CD4-positive, alpha-beta T cell treated with Interleukin-12 subunit alpha and Interleukin-12 subunit beta, for 1 hour (primary cell): ENCODE data around the gene CELF4.
A peak's percentile ranks its signal among the peaks of the same experiment; 100 is the strongest.

Source experiments
- DNase-seq: peaks from one replicate; pipeline ENCODE4 v3.0.0-alpha.2; 2020

The CELF4 gene

GRCh38 chr18:37545461-37546271 lies 19.9 kb downstream of the CELF4 start:
- no peak for DNase-seq

- no peak for DNase-seq
These were observed 20.9 kb downstream of the CELF4 start for GRCh38 chr18:37544713-37545112.

- DNase-seq = no peak
These were observed 21.4 kb downstream of the CELF4 start for GRCh38 chr18:37544217-37544616.

GRCh38 chr18:37543321-37543720 lies 22.3 kb downstream of the CELF4 start:
- DNase-seq = no peak

- no peak for DNase-seq
These were observed 24.1 kb downstream of the CELF4 start for GRCh38 chr18:37541517-37541916.

- DNase-seq = no peak
These were observed 25.0 kb downstream of the CELF4 start for GRCh38 chr18:37540424-37541138.

- DNase-seq = no peak
These were observed 26.4 kb downstream of the CELF4 start for GRCh38 chr18:37539236-37539635.

- no peak for DNase-seq
These were observed 26.9 kb downstream of the CELF4 start for GRCh38 chr18:37538526-37539205.

- peak; percentile 10 for DNase-seq
These were observed 27.6 kb downstream of the CELF4 start for GRCh38 chr18:37537868-37538525.

GRCh38 chr18:37536656-37537055 lies 28.9 kb downstream of the CELF4 start:
- no peak for DNase-seq

- DNase-seq = no peak
These were observed 29.6 kb downstream of the CELF4 start for GRCh38 chr18:37535968-37536367.

GRCh38 chr18:37534627-37535026 lies 31.0 kb downstream of the CELF4 start:
- no peak for DNase-seq

- DNase-seq = no peak
These were observed 31.7 kb downstream of the CELF4 start for GRCh38 chr18:37533647-37534584.

GRCh38 chr18:37532917-37533316 lies 32.7 kb downstream of the CELF4 start:
- DNase-seq = no peak

GRCh38 chr18:37529863-37530262 lies 35.7 kb downstream of the CELF4 start:
- DNase-seq = no peak

- no peak for DNase-seq
These were observed 36.3 kb downstream of the CELF4 start for GRCh38 chr18:37529296-37529695.

- DNase-seq = no peak
These were observed 38.2 kb downstream of the CELF4 start for GRCh38 chr18:37527395-37527794.

- DNase-seq = no peak
These were observed 40.4 kb downstream of the CELF4 start for GRCh38 chr18:37525262-37525585.

- DNase-seq = no peak
These were observed 40.9 kb downstream of the CELF4 start for GRCh38 chr18:37524498-37525261.

- DNase-seq = no peak
These were observed 41.5 kb downstream of the CELF4 start for GRCh38 chr18:37524139-37524497.
